ENCODE data around the gene CDK10. TPM values are rescaled to one million over a fixed set of nuclear protein-coding genes. Genes with fewer than 3 reads are reported as not detected.

CDK10 gene
- total RNA-seq, 4 donors from 2014 or later: 34.6 to 69.1 (median 40.9) TPM

DNA sequence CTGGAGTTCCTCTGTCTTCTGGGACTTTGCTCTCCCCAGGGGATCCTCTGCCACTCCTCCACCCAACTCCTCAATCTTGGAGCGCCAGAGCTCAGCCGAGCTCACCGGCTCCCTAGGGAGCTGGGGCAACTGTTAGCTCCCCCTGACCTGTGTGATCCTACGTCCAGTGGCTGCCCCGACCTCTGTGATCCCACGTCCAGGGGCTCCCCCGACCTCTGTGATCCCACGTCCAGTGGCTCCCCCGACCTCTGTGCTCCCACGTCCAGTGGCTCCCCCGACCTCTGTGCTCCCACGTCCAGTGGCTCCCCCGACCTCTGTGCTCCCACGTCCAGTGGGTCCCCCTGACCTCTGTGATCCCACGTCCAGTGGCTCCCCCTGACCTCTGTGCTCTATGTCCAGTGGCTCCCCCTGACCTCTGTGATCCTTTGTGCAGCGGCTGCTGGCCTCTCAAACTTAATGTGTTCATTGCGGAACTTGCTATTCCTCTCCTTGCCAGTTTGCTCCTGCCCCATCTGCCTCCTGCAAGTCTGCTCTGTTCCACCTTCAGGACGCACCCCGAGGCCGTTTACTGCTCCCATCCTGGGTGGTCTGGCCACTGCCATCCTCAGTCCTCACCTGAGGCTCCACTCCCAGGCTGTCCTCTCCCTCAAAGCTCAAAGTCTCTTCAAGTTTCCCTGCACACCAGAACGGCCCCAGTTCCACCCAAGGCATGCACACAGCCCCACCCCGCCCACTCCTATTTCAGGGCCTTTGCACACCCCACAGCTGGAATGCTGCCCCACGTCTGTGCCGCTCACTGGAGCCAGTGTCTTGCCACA, 31.4 kb downstream of the CDK10 start:
- H3K4me3 ChIP-seq (ENCODE audit: low read depth, poor library complexity, severe bottlenecking): no peak overlapping the region
- no peak for TF ChIP-seq POLR2A (IDR thresholded peaks at IDR 0.05)
- TF ChIP-seq, protein P1, sequence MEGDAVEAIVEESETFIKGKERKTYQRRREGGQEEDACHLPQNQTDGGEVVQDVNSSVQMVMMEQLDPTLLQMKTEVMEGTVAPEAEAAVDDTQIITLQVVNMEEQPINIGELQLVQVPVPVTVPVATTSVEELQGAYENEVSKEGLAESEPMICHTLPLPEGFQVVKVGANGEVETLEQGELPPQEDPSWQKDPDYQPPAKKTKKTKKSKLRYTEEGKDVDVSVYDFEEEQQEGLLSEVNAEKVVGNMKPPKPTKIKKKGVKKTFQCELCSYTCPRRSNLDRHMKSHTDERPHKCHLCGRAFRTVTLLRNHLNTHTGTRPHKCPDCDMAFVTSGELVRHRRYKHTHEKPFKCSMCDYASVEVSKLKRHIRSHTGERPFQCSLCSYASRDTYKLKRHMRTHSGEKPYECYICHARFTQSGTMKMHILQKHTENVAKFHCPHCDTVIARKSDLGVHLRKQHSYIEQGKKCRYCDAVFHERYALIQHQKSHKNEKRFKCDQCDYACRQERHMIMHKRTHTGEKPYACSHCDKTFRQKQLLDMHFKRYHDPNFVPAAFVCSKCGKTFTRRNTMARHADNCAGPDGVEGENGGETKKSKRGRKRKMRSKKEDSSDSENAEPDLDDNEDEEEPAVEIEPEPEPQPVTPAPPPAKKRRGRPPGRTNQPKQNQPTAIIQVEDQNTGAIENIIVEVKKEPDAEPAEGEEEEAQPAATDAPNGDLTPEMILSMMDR (IDR thresholded peaks at IDR 0.05): no peak
- intact Hi-C loops (cut with DNase I; ENCODE audit: low total_unique reads): no loop called here
- 78 to 82% methylated on average over 24 of the region's 24 CpGs for WGBS, 2 donors
- no peak for DNase-seq (ENCODE audit: low spot score in 2 of 2)

DNA sequence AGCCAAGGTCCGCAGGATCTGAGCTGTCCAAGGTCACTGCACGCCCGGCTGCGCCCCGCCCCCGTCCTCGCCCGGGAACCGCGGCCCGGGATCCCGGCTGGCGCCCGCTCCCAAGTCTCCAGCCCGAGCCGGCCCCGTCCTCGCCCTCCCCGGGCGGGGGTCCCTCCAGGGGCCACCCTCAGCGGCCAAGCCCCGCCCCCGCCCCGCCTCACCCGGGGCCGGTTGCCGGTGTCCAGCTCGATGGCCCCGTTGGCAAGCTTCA, 34.0 kb downstream of the CDK10 start:
- DNase-seq (ENCODE audit: low spot score in 2 of 2): no peak
- intact Hi-C loops (cut with DNase I; ENCODE audit: low total_unique reads): no loop called here
- TF ChIP-seq POLR2A (IDR thresholded peaks at IDR 0.05): no peak
- TF ChIP-seq, protein P1 (IDR thresholded peaks at IDR 0.05): no peak
- H3K4me3 ChIP-seq (ENCODE audit: low read depth, poor library complexity, severe bottlenecking): peak overlapping the region; percentile 66
- WGBS, 2 donors: 0% methylated on average over 15 of the region's 29 CpGs; no CpG with 5 or more reads in 1 of the 2 donors

DNA sequence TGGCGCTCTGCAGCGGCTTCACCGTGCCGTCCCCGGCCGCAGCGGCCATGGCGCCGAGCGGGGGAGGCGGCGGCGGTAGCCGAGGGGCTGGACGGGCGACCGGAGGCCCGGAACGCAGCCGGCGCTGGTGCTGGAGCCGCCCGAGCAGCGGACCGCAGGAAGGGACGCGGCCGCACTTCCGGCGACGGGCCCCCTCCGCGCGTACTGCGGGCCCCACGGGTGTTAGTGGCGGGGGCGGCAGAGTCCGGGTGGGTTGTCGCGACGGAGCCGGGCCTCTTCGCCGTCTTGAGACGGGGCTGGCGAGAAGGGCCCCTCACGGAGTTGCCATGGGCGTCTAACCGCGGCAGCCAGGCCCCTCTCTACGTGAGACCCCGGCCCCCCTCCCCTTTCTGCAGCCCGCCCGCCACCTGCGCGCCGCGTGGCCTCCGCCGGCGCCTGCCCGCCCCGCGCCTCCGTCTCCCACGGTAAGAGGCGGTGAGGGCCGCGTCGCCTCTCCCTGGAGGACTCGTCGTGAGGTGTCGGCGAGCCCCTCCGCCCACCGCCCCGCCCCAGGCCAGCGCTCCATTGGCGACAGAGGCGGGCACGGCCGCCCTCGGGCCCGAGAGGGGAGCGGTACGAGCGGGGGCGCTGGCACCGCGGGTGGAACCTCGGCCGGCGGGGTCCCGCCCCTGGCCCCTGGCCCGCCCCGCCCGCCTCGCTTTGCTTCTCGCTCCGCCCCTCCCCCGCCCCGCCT, 34.5 kb downstream of the CDK10 start, which contains the start of the genes VPS9D1 and ZNF276:
Gene VPS9D1 (minus strand): TSS at position 86 of the 733 bp plus-strand sequence. CDS start 37 bp downstream, at position 49.
Gene ZNF276 (plus strand): TSS at position 725 of the 733 bp plus-strand sequence. CDS start 104 bp downstream, outside the sequence.
- H3K4me3 ChIP-seq (ENCODE audit: low read depth, poor library complexity, severe bottlenecking): peak within 1 kb of the TSS; percentile 66
- WGBS, 2 donors: 0% methylated on average over 3 to 27 of the region's 103 CpGs
- TF ChIP-seq, protein P1 (IDR thresholded peaks at IDR 0.05): no peak
- no peak for TF ChIP-seq POLR2A (IDR thresholded peaks at IDR 0.05)
- intact Hi-C loops (cut with DNase I; ENCODE audit: low total_unique reads): no loop called here
- peak; percentile 66 to 92 for DNase-seq (ENCODE audit: low spot score in 2 of 2)

DNA sequence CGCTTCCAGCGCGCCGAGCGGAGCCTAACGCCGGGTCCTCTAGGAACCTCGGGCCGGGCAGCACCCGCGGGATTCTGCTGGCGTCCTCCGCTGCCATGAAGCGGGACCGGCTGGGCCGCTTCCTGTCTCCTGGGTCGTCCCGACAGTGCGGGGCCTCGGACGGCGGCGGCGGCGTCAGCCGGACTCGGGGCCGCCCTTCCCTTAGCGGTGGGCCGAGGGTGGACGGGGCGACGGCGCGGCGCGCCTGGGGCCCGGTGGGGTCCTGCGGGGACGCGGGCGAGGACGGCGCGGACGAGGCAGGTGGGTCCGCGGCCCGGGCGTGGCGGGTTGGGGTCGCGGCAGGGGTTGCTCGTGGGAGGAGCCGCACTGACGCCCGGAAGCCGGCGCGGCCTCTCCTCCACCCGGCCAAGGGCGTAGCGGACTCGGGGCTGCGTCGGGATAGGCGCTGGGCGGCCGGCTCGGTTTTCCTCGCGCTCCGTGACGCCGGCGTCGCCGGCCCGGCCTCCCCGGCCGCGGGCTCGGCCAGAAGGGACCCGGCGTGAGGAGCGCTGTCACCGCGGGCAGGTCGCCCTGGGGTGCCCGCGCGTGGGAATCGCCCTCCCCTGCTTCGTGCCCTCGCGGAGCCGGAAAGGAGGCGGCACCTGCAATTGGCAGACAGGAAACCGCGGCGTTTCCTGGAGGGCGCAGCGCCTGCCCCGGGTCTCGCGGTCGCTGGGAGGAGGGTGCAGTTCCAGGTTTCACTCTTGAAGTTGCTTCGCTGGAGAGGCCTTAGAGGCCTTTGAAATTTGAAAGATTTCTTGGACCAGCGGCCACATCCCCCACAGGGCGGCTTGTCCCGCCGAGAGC, 35.3 kb downstream of the CDK10 start:
- 0 to 2% methylated on average over 29 to 57 of the region's 112 CpGs for WGBS, 2 donors
- peak overlapping the region; percentile 66 for H3K4me3 ChIP-seq (ENCODE audit: low read depth, poor library complexity, severe bottlenecking)
- intact Hi-C loops (cut with DNase I; ENCODE audit: low total_unique reads): no loop called here
- TF ChIP-seq, protein P1 (IDR thresholded peaks at IDR 0.05): no peak
- TF ChIP-seq POLR2A (IDR thresholded peaks at IDR 0.05): no peak
- DNase-seq (ENCODE audit: low spot score in 2 of 2): peak; percentile 46 to 94

DNA sequence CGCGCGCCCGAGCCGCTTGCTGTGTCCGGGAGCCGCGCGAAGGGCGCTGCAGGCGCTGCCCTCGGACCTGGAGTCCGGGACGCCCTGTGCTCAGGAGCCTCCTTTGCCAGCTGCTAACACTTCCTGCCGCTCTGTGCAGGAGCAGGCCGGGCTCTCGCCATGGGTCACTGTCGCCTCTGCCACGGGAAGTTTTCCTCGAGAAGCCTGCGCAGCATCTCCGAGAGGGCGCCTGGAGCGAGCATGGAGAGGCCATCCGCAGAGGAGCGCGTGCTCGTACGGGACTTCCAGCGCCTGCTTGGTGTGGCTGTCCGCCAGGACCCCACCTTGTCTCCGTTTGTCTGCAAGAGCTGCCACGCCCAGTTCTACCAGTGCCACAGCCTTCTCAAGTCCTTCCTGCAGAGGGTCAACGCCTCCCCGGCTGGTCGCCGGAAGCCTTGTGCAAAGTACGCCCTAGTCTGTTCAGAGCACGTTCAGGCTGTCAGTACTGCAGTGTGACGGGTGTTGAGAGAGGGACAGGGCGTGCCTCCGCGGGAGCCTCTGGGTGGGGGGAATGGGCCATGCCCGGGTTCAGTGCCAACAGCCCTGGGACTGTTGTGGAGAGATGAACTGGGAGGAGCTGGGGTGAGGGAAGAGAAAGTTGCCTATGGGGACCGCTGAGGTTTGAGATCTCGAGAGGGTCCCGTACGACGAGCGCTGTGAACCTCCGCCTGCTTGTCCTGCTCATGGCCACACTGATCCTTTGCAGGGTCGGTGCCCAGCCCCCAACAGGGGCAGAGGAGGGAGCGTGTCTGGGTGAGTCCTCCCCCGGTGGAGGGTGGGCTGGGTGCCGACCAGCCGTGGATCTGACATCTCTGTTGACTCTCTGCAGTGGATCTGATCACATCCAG, 36.1 kb downstream of the CDK10 start:
- intact Hi-C loops (cut with DNase I; ENCODE audit: low total_unique reads): no loop called here
- TF ChIP-seq, protein P1 (IDR thresholded peaks at IDR 0.05): no peak
- no peak for TF ChIP-seq POLR2A (IDR thresholded peaks at IDR 0.05)
- DNase-seq (ENCODE audit: low spot score in 2 of 2): peak; percentile 86 to 95
- 17 to 21% methylated on average over 22 to 31 of the region's 56 CpGs for WGBS, 2 donors
- H3K4me3 ChIP-seq (ENCODE audit: low read depth, poor library complexity, severe bottlenecking): peak overlapping the region; percentile 66
